ENCODE measurements around the gene PCDHGB1.

DNA sequence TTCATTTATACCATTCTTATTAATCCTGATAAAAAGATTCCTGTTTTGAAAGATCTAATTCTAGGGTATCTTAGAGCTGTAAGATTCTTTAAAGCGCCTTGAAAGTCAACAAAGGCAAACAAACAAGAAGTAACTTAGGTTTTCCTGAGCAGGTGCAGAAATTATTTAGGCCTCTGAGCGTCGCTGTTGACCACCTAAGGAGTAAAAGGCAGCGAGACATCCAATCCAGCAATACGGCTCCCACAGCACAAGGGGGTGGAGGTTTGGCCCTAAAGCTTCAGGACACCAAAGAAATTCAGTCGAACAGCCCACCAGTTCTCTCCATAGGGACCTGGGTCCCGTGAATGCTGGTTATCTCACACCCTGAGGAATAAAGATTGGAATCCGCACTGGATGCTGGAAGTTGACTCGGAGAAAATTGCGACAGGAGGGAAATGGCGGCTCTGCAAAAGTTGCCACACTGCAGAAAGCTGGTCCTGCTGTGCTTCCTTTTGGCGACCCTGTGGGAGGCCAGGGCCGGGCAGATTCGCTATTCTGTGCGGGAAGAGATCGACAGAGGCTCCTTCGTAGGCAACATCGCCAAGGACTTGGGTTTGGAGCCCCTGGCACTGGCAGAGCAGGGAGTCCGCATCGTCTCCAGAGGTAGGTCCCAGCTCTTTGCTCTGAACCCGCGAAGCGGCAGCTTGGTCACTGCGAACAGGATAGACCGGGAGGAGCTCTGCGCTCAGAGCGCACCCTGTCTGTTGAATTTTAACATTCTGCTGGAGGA lies 11.2 kb upstream of the PCDHGB1 start, which contains the start of gene PCDHGA2:
- TF ChIP-seq, protein P1, sequence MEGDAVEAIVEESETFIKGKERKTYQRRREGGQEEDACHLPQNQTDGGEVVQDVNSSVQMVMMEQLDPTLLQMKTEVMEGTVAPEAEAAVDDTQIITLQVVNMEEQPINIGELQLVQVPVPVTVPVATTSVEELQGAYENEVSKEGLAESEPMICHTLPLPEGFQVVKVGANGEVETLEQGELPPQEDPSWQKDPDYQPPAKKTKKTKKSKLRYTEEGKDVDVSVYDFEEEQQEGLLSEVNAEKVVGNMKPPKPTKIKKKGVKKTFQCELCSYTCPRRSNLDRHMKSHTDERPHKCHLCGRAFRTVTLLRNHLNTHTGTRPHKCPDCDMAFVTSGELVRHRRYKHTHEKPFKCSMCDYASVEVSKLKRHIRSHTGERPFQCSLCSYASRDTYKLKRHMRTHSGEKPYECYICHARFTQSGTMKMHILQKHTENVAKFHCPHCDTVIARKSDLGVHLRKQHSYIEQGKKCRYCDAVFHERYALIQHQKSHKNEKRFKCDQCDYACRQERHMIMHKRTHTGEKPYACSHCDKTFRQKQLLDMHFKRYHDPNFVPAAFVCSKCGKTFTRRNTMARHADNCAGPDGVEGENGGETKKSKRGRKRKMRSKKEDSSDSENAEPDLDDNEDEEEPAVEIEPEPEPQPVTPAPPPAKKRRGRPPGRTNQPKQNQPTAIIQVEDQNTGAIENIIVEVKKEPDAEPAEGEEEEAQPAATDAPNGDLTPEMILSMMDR (IDR thresholded peaks at IDR 0.05; ENCODE audit: low read length), result peak; percentile 40; the same call in 1 of the 2 replicates
- no peak for TF ChIP-seq EZH2 (IDR thresholded peaks at IDR 0.05; ENCODE audit: borderline replicate concordance, low read length)

Data from OCI-LY1 (cell line).